DMS53 treated with DMSO at 0.1 percent for 48 hours (cell line): ENCODE data around the gene GPR12.

Source experiments
- DNase-seq: peaks from one replicate; lab custom pipeline; 2025; ENCODE audit not compliant: unreplicated experiment; lab: John Stamatoyannopoulos, UW

The GPR12 gene

GRCh38 chr13:26759907-26760831, at the start of gene GPR12:
TSS of gene GPR12 (minus strand) at chr13:26760786. CDS start at chr13:26759827, 959 bp downstream.
- DNase-seq, result peak; percentile 28

GRCh38 chr13:26810095-26810494, 49.5 kb upstream of the GPR12 start:
- no peak for DNase-seq

GRCh38 chr13:26806891-26807290, 46.3 kb upstream of the GPR12 start:
- DNase-seq, result no peak

GRCh38 chr13:26787961-26788360, 27.4 kb upstream of the GPR12 start:
- DNase-seq, result no peak

- DNase-seq, result no peak
Measured at GRCh38 chr13:26786651-26787295, 26.2 kb upstream of the GPR12 start.

- peak; percentile 4 for DNase-seq
Measured at GRCh38 chr13:26785838-26786630, 25.4 kb upstream of the GPR12 start.

- no peak for DNase-seq
Measured at GRCh38 chr13:26784704-26785639, 24.4 kb upstream of the GPR12 start.

GRCh38 chr13:26780411-26780810, 19.8 kb upstream of the GPR12 start:
- no peak for DNase-seq

GRCh38 chr13:26779321-26779720, 18.7 kb upstream of the GPR12 start:
- DNase-seq, result no peak

GRCh38 chr13:26772531-26772930, 11.9 kb upstream of the GPR12 start:
- DNase-seq, result no peak

GRCh38 chr13:26771796-26772195, 11.2 kb upstream of the GPR12 start:
- DNase-seq, result no peak

- peak; percentile 12 for DNase-seq
Measured at GRCh38 chr13:26762745-26763345, 2.3 kb upstream of the GPR12 start.

- DNase-seq, result peak; percentile 3
Measured at GRCh38 chr13:26760832-26761582, 421 bp upstream of the GPR12 start.

GRCh38 chr13:26759249-26759906, 1.2 kb downstream of the GPR12 start:
- peak; percentile 26 for DNase-seq

GRCh38 chr13:26758496-26759157, 2.0 kb downstream of the GPR12 start:
- DNase-seq, result no peak

- DNase-seq, result no peak
Measured at GRCh38 chr13:26756961-26757360, 3.6 kb downstream of the GPR12 start.

GRCh38 chr13:26752671-26753070, 7.9 kb downstream of the GPR12 start:
- DNase-seq, result no peak

GRCh38 chr13:26749905-26750304, 10.7 kb downstream of the GPR12 start:
- no peak for DNase-seq
